Activated T-cell treated with anti-CD3 and anti-CD28 coated beads, Interleukin-2, amount 50 U/mL, for 1 hour (primary cell): ENCODE measurements around the gene MACROD1.

Experiments
- DNase-seq: peaks from one replicate; pipeline ENCODE4 v3.0.0-alpha.2; 2020

The MACROD1 gene

GRCh38 chr11:64008914-64009633 lies 156.8 kb downstream of the MACROD1 start:
- no peak for DNase-seq

GRCh38 chr11:64008283-64008913 lies 157.5 kb downstream of the MACROD1 start:
- DNase-seq, result no peak

GRCh38 chr11:64007629-64008282 lies 158.2 kb downstream of the MACROD1 start:
- DNase-seq, result no peak

GRCh38 chr11:64007160-64007628 lies 158.7 kb downstream of the MACROD1 start:
- no peak for DNase-seq

GRCh38 chr11:64006398-64006797 lies 159.5 kb downstream of the MACROD1 start:
- DNase-seq, result no peak

- no peak for DNase-seq
Observed at GRCh38 chr11:64005691-64006090, 160.2 kb downstream of the MACROD1 start.

GRCh38 chr11:64004590-64004984 lies 161.3 kb downstream of the MACROD1 start:
- no peak for DNase-seq

GRCh38 chr11:64003807-64004589 lies 161.9 kb downstream of the MACROD1 start:
- DNase-seq, result no peak

- DNase-seq, result no peak
Observed at GRCh38 chr11:64001484-64002420, 164.2 kb downstream of the MACROD1 start.

- no peak for DNase-seq
Observed at GRCh38 chr11:64000740-64001483, 165.0 kb downstream of the MACROD1 start.

GRCh38 chr11:64000026-64000739 lies 165.7 kb downstream of the MACROD1 start:
- peak; percentile 80 for DNase-seq

- DNase-seq, result peak; percentile 77
Observed at GRCh38 chr11:63999349-64000025, 166.4 kb downstream of the MACROD1 start.

GRCh38 chr11:63998558-63999348 lies 167.2 kb downstream of the MACROD1 start:
- no peak for DNase-seq

GRCh38 chr11:63997801-63998337 lies 168.0 kb downstream of the MACROD1 start:
- DNase-seq, result no peak

- DNase-seq, result no peak
Observed at GRCh38 chr11:63997104-63997700, 168.7 kb downstream of the MACROD1 start.

- DNase-seq, result no peak
Observed at GRCh38 chr11:63996512-63996911, 169.4 kb downstream of the MACROD1 start.

- no peak for DNase-seq
Observed at GRCh38 chr11:63993993-63994392, 171.9 kb downstream of the MACROD1 start.

- no peak for DNase-seq
Observed at GRCh38 chr11:63993100-63993499, 172.8 kb downstream of the MACROD1 start.
